ENCODE measurements around the gene RIPK4. TPM values are rescaled to one million over a fixed set of nuclear protein-coding genes. Genes with fewer than 3 reads are reported as not detected.
A peak's percentile ranks its signal among the peaks of the same experiment; 100 is the strongest.

The RIPK4 gene
- total and polyA plus RNA-seq, 2 of the 13 experiments (the other 11 are each of a cell fraction or from before 2014, with no cell fraction given), result 3.1 to 4.9 TPM

DNA sequence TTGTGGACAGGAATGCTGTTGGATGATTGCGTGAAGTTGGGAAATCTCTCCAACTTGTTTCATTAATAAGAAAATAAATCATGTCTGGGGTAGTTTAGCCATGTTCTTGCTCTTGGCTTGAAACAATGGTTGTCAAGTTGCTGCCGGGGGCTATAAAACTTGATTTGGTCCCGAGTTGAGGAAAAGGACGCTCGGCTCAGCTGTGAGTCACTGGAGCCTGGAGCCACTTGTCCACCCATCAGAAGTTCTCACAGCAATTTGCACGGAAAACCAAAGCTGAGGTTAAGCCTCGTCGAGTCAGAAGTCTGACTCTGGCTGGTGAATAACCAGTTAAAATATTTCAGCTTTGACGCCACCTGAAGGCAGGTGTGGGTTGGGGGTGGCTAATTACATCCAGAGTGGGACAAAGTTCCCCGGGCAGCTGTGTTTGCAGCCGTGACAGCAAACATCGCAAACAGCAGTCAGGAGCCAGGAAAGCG lies 19.7 kb upstream of the RIPK4 start (continued):
- TF ChIP-seq IRX3 (CRISPR knock-in tag; IDR thresholded peaks at IDR 0.05; ENCODE audit: borderline replicate concordance, low read depth) (no peak), ZBTB2 (CRISPR knock-in tag; IDR thresholded peaks at IDR 0.05; ENCODE audit: low read depth) (no peak), TBL1XR1 (IDR thresholded peaks at IDR 0.05; ENCODE audit: borderline replicate concordance, low read length, partially characterized antibody) (no peak), HMGXB3 (CRISPR knock-in tag; IDR thresholded peaks at IDR 0.05; ENCODE audit: borderline replicate concordance) (no peak), HOXD1 (CRISPR knock-in tag; IDR thresholded peaks at IDR 0.05) (no peak), PHF21A (CRISPR knock-in tag; IDR thresholded peaks at IDR 0.05) (peak; percentile 33; the same call in 1 of the 2 replicates), ZSCAN20 (CRISPR knock-in tag; IDR thresholded peaks at IDR 0.05; ENCODE audit: borderline replicate concordance) (no peak), ZNF616 (CRISPR knock-in tag; IDR thresholded peaks at IDR 0.05; ENCODE audit: low read depth) (no peak), RBM39 (IDR thresholded peaks at IDR 0.05; ENCODE audit: low read depth, low read length, poor library complexity, severe bottlenecking) (no peak), HMG20A (CRISPR knock-in tag; IDR thresholded peaks at IDR 0.05; ENCODE audit: borderline replicate concordance) (no peak), ZNF562 (CRISPR knock-in tag; IDR thresholded peaks at IDR 0.05; ENCODE audit: borderline replicate concordance) (no peak), PPARG (CRISPR knock-in tag; conservative IDR thresholded peaks at IDR 0.05) (peak; percentile 79), ZBTB7B (CRISPR knock-in tag; IDR thresholded peaks at IDR 0.05) (no peak), MAZ (IDR thresholded peaks at IDR 0.05; ENCODE audit: borderline replicate concordance, low read depth, low read length) (no peak), MAZ (CRISPR knock-in tag; IDR thresholded peaks at IDR 0.05; ENCODE audit: low read depth) (no peak), ARNT (IDR thresholded peaks at IDR 0.05) (no peak), ZNF317 (CRISPR knock-in tag; IDR thresholded peaks at IDR 0.05) (peak; percentile 84), PCBP1 (IDR thresholded peaks at IDR 0.05; ENCODE audit: borderline replicate concordance, low read depth, low read length) (no peak), ELF1 (CRISPR knock-in tag; IDR thresholded peaks at IDR 0.05) (no peak)
- TF ChIP-seq, protein P1, sequence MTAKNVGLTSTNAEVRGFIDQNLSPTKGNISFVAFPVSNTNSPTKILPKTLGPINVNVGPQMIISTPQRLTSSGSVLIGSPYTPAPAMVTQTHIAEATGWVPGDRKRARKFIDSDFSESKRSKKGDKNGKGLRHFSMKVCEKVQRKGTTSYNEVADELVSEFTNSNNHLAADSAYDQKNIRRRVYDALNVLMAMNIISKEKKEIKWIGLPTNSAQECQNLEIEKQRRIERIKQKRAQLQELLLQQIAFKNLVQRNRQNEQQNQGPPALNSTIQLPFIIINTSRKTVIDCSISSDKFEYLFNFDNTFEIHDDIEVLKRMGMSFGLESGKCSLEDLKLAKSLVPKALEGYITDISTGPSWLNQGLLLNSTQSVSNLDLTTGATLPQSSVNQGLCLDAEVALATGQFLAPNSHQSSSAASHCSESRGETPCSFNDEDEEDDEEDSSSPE (CRISPR knock-in tag; IDR thresholded peaks at IDR 0.05), result no peak
